Measurements from ENCODE around the gene AADACL4.

DNA sequence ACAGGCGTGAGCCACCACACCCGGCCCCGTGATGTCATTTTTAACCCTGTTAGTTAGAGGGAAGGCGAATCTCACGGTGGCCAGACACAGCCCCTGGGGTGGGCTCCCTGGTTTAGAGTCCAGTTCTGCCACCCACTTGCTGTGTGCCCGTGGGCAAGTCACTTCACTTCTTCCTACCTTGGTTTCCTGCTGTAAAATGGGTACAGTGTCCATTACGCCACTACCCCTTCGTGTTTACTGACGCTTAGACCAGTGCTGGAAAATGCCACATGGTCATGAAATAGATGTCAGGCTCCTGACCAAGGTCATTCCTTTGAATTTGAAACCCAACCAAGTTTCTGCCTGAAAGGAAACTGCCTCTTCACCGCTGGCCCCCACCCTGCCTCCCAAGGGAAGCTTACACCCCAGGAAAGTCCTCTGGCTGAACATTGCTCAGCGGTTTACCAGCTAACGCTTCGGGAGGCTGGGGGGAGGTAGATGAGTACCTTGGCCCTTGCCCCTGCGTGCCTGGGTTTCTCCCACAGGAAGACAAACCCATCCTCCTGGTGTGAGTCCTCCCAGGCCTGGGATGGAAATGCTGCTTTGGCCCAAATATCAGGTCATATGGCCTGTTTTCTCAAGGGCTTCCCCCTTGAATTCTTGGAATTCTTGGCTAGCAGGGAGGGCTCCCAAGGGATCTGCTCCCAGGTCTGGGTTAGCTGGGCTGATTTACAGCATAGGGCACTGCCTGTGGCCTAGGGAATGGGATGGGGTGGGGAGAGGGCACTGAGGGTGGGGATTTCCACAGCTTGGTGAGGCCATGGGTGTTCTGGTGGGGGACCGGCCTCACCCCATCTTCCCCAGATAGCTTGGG lies 7.6 kb upstream of the AADACL4 start:
- TF ChIP-seq CTCF (IDR thresholded peaks at IDR 0.05), result no peak
- TF ChIP-seq POLR2A (IDR thresholded peaks at IDR 0.05), result no peak

Measured in heart left ventricle (tissue), 13 donors.